ENCODE measurements around the gene UGT1A9. TPM values are rescaled to one million over a fixed set of nuclear protein-coding genes. Genes with fewer than 3 reads are reported as not detected.
"Not testable (repeated sequence)": the region's sequence is repeated elsewhere in the genome, so short reads cannot be mapped to it uniquely, and the experiment has no call there.

The UGT1A9 gene
- total RNA-seq, 2 donors from 2014 or later = not detected

DNA sequence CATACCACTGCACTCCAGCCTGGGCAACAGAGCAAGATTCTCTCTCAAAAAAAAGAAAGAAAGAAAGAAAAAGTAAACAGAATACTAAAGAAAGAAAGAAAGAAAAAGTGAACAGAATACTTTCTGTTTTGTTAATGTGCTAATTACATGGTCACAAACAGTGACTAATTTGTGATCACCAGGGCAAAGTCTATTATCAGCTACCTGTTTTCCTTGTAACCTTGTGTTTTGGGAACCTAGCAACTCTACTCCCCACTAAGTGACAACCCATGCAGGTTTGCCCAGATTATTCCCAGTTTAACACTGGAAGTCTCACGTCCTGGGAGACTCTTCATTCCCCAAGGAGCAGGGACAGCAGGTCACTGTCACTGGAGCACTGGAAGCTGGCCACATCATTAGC, 16.7 kb upstream of the UGT1A9 start:
- no peaks in the 10 kb centered on the region for H3K9me3 ChIP-seq
- no peaks in the 10 kb centered on the region for H3K27me3 ChIP-seq
- no peak for DNase-seq
- H3K27ac ChIP-seq = no peak overlapping the region
- no peak overlapping the region for H3K4me3 ChIP-seq
- ATAC-seq = no peak
- WGBS, 2 donors = 28 to 29% methylated on average over 1 of the region's 1 CpG
- TF ChIP-seq, protein P1, sequence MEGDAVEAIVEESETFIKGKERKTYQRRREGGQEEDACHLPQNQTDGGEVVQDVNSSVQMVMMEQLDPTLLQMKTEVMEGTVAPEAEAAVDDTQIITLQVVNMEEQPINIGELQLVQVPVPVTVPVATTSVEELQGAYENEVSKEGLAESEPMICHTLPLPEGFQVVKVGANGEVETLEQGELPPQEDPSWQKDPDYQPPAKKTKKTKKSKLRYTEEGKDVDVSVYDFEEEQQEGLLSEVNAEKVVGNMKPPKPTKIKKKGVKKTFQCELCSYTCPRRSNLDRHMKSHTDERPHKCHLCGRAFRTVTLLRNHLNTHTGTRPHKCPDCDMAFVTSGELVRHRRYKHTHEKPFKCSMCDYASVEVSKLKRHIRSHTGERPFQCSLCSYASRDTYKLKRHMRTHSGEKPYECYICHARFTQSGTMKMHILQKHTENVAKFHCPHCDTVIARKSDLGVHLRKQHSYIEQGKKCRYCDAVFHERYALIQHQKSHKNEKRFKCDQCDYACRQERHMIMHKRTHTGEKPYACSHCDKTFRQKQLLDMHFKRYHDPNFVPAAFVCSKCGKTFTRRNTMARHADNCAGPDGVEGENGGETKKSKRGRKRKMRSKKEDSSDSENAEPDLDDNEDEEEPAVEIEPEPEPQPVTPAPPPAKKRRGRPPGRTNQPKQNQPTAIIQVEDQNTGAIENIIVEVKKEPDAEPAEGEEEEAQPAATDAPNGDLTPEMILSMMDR (IDR thresholded peaks at IDR 0.05) = no peak
- no peak for TF ChIP-seq POLR2A (IDR thresholded peaks at IDR 0.05)
- H3K36me3 ChIP-seq (replicated peaks in 1 of 2; ENCODE audit: insufficient read depth in 1 of 2, low read depth in 2 of 2) = no peaks in the 10 kb centered on the region
- intact Hi-C loops (cut with DNase I) = no loop called here
- H3K4me1 ChIP-seq = no peaks in the 10 kb centered on the region

DNA sequence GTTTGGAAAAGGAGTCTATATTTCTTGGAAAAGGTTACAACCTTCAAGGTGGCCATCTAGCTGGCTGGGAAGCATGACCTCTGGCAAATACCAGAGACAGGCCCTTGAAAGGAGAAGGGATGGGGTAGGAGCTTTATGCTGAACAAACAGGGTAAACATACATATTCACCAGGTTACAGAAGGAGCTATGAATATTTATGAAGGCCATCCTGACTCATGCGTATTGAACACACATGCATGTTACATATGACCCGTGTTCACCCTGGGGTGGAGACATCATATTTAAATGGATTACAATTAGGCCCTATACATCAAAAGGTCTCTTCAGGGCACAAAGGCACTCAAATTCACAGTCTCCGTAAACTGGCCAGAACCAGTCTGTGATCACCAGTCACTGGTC, 15.8 kb upstream of the UGT1A9 start:
- DNase-seq; intact Hi-C loops (cut with DNase I); H3K4me3 ChIP-seq; H3K4me1 ChIP-seq; ATAC-seq; H3K27me3 ChIP-seq; H3K36me3 ChIP-seq (replicated peaks in 1 of 2; ENCODE audit: insufficient read depth in 1 of 2, low read depth in 2 of 2); H3K27ac ChIP-seq; H3K9me3 ChIP-seq: not testable (repeated sequence)
- 77 to 83% methylated on average over 3 of the region's 3 CpGs for WGBS, 2 donors

DNA sequence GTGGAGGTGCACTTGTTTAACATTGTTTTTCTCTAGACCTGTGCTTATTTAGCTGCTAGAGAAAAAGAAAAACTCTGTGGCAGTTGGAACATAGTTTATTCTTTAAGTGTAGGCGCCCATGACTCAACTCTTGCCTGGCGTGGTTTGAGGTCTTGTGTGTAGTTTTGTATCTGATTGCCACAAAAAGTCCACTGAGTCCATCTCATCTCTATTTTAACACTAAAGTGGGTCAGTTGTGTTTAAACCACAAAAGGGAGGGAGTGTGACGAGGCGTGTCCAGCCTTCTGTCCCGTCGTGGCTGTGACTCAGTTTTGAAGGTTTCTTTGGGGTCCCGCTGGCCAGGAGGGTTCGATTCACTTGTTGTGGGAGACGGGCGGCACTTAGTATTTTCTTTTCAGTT, 15.3 kb upstream of the UGT1A9 start:
- no peak for ATAC-seq

DNA sequence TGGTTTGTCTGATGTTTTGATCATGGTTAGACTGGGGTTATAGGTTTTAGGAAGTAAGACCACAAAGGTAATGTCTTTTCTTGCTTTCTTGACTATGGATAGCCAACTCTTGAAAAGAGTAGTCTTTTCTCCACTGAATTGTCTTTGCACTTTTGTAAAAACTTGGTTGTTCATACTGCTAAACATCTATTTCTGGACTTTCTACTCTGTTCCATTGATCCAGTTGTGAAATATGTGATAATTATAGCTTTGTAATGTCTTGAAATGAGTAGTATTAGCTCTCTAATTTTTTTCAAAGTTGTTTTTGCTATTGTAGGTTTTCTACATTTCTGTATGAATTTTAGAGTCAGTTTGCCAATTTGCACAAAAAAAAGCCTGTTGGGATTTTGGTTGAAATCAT, 13.1 kb upstream of the UGT1A9 start:
- no peak for ATAC-seq
- DNase-seq = no peak
- intact Hi-C loops (cut with DNase I) = no loop called here

More for the DNA sequence above, 15.3 kb upstream of the UGT1A9 start:
- H3K27ac ChIP-seq = no peak overlapping the region
- TF ChIP-seq POLR2A (IDR thresholded peaks at IDR 0.05) = no peak
- TF ChIP-seq, protein P1 (IDR thresholded peaks at IDR 0.05) = no peak
- H3K36me3 ChIP-seq (replicated peaks in 1 of 2; ENCODE audit: insufficient read depth in 1 of 2, low read depth in 2 of 2) = no peaks in the 10 kb centered on the region
- DNase-seq = no peak
- no peaks in the 10 kb centered on the region for H3K4me1 ChIP-seq
- H3K9me3 ChIP-seq = no peaks in the 10 kb centered on the region
- no peak overlapping the region for H3K4me3 ChIP-seq
- intact Hi-C loops (cut with DNase I) = no loop called here
- H3K27me3 ChIP-seq = no peaks in the 10 kb centered on the region
- 75% methylated on average over 10 of the region's 10 CpGs for WGBS, 2 donors

DNA sequence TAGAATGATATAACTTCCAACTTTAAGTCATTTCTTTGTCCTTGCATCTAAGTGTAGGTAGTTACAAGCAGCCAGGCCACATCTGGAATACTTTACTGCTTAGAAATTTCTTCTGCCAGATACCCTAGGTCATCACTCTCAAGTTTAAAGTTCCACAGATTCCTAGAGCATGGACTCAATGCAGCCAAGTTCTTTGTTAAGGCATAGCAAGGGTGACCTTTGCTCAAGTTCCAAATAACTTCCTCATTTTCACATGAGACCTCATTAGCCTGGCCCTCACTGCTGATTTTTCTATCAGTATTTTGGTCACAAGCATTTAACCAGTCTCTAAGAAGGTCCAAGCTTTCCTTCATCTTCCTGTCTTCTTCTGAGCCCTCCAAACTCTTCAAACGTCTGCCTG, 7.8 kb upstream of the UGT1A9 start:
- intact Hi-C loops (cut with DNase I) = no loop called here
- WGBS, 2 donors = 15 to 19% methylated on average over 1 of the region's 1 CpG
- TF ChIP-seq POLR2A (IDR thresholded peaks at IDR 0.05) = no peak
- TF ChIP-seq, protein P1 (IDR thresholded peaks at IDR 0.05) = no peak
- H3K4me1 ChIP-seq = no peaks in the 10 kb centered on the region
- H3K36me3 ChIP-seq (replicated peaks in 1 of 2; ENCODE audit: insufficient read depth in 1 of 2, low read depth in 2 of 2) = no peaks in the 10 kb centered on the region
- no peak overlapping the region for H3K27ac ChIP-seq
- ATAC-seq (no peak), DNase-seq (no peak)
- H3K27me3 ChIP-seq = no peaks in the 10 kb centered on the region
- no peak overlapping the region for H3K4me3 ChIP-seq
- H3K9me3 ChIP-seq = no peaks in the 10 kb centered on the region

More for the DNA sequence above, 13.1 kb upstream of the UGT1A9 start:
- no peaks in the 10 kb centered on the region for H3K36me3 ChIP-seq (replicated peaks in 1 of 2; ENCODE audit: insufficient read depth in 1 of 2, low read depth in 2 of 2)
- TF ChIP-seq, protein P1 (IDR thresholded peaks at IDR 0.05) = no peak
- TF ChIP-seq POLR2A (IDR thresholded peaks at IDR 0.05) = no peak
- H3K4me1 ChIP-seq = no peaks in the 10 kb centered on the region
- H3K27ac ChIP-seq = no peak overlapping the region
- no peaks in the 10 kb centered on the region for H3K27me3 ChIP-seq
- no peaks in the 10 kb centered on the region for H3K9me3 ChIP-seq
- no peak overlapping the region for H3K4me3 ChIP-seq
